Stromal cell of bone marrow (primary cell): ENCODE measurements around the gene IARS1.
A peak's percentile ranks its signal among the peaks of the same experiment; 100 is the strongest.

ENCODE experiments used
- DNase-seq: peaks from one replicate; pipeline ENCODE4 v3.0.0-alpha.2; 2012; ENCODE audit warnings: low read depth

Gene IARS1

GRCh38 chr9:92295240-92295790 lies 1.8 kb upstream of the IARS1 start:
- DNase-seq, result no peak

- DNase-seq, result no peak
Observed at GRCh38 chr9:92294297-92294676, 790 bp upstream of the IARS1 start.

- no peak for DNase-seq
Observed at GRCh38 chr9:92293075-92293354, 482 bp downstream of the IARS1 start.

- DNase-seq, result no peak
Observed at GRCh38 chr9:92292338-92293074, 991 bp downstream of the IARS1 start.

GRCh38 chr9:92291577-92291976 lies 1.9 kb downstream of the IARS1 start:
- DNase-seq, result no peak

GRCh38 chr9:92290785-92291429 lies 2.6 kb downstream of the IARS1 start:
- no peak for DNase-seq

- DNase-seq, result peak; percentile 16
Observed at GRCh38 chr9:92289708-92290390, 3.6 kb downstream of the IARS1 start.

GRCh38 chr9:92279302-92279701 lies 14.2 kb downstream of the IARS1 start:
- DNase-seq, result no peak

GRCh38 chr9:92278110-92278509 lies 15.4 kb downstream of the IARS1 start:
- DNase-seq, result peak; percentile 67

GRCh38 chr9:92276331-92277032 lies 17.0 kb downstream of the IARS1 start:
- DNase-seq, result no peak

- no peak for DNase-seq
Observed at GRCh38 chr9:92275541-92275940, 18.0 kb downstream of the IARS1 start.

- no peak for DNase-seq
Observed at GRCh38 chr9:92270511-92270910, 23.0 kb downstream of the IARS1 start.

GRCh38 chr9:92266486-92266885 lies 27.0 kb downstream of the IARS1 start:
- no peak for DNase-seq

GRCh38 chr9:92265154-92265553 lies 28.3 kb downstream of the IARS1 start:
- DNase-seq, result peak; percentile 1

GRCh38 chr9:92263131-92263530 lies 30.4 kb downstream of the IARS1 start:
- no peak for DNase-seq

- DNase-seq, result no peak
Observed at GRCh38 chr9:92257327-92257726, 36.2 kb downstream of the IARS1 start.

GRCh38 chr9:92254381-92255337 lies 38.8 kb downstream of the IARS1 start:
- no peak for DNase-seq

- no peak for DNase-seq
Observed at GRCh38 chr9:92253656-92254055, 39.8 kb downstream of the IARS1 start.

GRCh38 chr9:92247981-92248380 lies 45.5 kb downstream of the IARS1 start:
- DNase-seq, result no peak

GRCh38 chr9:92247296-92247695 lies 46.2 kb downstream of the IARS1 start:
- no peak for DNase-seq
